ENCODE results near the gene ZNF330.
"Not testable (repeated sequence)": the region's sequence is repeated elsewhere in the genome, so short reads cannot be mapped to it uniquely, and the experiment has no call there.

Gene ZNF330

DNA sequence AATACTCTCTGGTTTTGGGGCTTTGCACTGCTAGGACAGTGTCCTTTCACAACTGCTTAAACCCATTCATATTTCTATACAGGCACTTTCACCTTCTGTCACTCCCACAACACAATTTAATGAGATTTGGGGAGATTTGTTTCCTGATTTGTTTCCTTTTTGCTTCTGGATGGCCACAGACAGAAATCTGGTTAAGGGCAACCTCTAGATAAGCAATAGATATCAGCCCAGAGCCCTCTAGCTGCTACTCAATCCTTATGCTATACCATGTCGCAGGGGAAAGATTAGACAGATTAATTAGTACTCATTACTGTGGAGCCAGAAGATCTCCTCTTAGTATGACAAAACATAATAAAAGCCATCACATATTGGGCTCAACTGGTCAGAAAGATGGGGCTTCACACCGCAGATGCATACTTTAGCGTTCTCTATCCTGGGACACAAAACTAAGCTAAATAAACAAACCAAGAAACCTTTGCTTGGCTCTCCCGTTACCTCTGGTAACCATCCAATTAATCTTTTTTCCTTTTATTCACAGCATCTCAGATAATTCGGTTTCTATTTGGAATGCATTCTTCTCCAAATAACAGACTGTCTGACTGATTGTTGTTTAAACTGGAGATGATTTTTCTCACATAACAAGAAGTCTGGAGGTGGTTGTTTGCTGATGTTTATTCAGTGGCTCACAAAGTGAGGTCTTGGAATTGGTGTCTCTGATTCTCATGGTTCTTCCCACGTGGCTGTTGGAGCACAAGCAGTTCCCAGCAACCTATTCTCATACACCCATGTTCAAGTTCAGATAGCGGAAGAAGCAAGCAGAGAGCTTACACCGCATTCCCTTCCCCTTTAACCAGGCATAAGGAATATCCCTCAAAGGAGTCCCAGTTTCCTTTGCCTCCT, 41.0 kb upstream of the ZNF330 start:
- H3K4me2 ChIP-seq (ENCODE audit: low read length): no peak overlapping the region
- no peak overlapping the region for H2AFZ ChIP-seq (ENCODE audit: low read depth, low read length)
- TF ChIP-seq, protein P1, sequence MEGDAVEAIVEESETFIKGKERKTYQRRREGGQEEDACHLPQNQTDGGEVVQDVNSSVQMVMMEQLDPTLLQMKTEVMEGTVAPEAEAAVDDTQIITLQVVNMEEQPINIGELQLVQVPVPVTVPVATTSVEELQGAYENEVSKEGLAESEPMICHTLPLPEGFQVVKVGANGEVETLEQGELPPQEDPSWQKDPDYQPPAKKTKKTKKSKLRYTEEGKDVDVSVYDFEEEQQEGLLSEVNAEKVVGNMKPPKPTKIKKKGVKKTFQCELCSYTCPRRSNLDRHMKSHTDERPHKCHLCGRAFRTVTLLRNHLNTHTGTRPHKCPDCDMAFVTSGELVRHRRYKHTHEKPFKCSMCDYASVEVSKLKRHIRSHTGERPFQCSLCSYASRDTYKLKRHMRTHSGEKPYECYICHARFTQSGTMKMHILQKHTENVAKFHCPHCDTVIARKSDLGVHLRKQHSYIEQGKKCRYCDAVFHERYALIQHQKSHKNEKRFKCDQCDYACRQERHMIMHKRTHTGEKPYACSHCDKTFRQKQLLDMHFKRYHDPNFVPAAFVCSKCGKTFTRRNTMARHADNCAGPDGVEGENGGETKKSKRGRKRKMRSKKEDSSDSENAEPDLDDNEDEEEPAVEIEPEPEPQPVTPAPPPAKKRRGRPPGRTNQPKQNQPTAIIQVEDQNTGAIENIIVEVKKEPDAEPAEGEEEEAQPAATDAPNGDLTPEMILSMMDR (IDR thresholded peaks at IDR 0.05; ENCODE audit: low read depth, low read length): no peak
- TF ChIP-seq EZH2phosphoT487 (IDR thresholded peaks at IDR 0.05; ENCODE audit: low read depth): no peak
- no peak overlapping the region for H3K4me3 ChIP-seq (ENCODE audit: low read length)
- H3K36me3 ChIP-seq (replicated peaks; ENCODE audit: low read depth, low read length): no peaks in the 10 kb centered on the region
- H3K9me3 ChIP-seq (ENCODE audit: insufficient read depth, low read length): no peaks in the 10 kb centered on the region
- peaks cover 6% of the 10 kb centered on the region; the same call in 1 of the 2 replicates for H3K27me3 ChIP-seq (ENCODE audit: low read depth, low read length)
- H3K9ac ChIP-seq (ENCODE audit: low read length): no peak overlapping the region
- no peak overlapping the region for H3K27ac ChIP-seq (ENCODE audit: low read length)
- no peaks in the 10 kb centered on the region for H4K20me1 ChIP-seq (ENCODE audit: insufficient read depth, low read length)
- no peaks in the 10 kb centered on the region for H3K79me2 ChIP-seq (ENCODE audit: low read length)
- H3K4me1 ChIP-seq (ENCODE audit: low read length): peaks cover 2% of the 10 kb centered on the region

DNA sequence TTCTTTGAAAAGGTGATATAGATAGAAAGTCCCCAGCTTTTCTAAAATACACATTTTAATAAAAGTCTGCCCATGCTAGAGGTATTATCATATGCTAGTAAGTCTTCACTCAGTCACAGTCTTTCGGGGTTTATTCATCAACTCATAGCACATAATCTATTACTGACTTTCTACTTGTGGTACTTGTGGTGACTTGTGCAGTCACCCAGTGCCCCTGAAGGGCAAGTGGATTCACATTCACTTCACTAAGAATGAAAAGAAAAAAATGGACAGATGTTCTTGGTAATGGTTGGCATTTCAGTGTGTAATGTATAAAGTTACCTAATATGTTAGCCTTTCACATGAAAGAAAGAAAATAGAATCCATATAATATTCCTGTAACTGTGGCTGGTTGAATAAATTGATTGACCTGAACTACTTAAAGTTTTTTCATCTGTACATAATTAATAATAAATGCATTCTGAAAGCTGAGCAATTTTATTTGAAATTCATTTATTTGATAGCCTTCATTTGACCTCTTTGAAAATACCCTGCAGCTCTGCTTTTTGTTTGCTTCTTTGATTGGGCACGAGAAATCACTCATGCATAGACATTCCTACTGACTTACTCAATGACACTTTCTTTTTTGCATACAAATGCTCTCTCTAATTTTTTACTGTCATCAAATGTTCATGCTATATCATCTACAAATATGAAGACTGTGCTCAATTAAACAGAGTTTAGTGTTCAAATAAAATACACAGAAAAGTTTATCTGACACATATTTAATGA, 39.5 kb upstream of the ZNF330 start:
- Histone ChIP-seq H3K4me3 (ENCODE audit: low read length) (no peak overlapping the region), H3K9me3 (ENCODE audit: insufficient read depth, low read length) (no peaks in the 10 kb centered on the region), H3K9ac (ENCODE audit: low read length) (no peak overlapping the region), H2AFZ (ENCODE audit: low read depth, low read length) (no peak overlapping the region), H3K4me1 (ENCODE audit: low read length) (no peaks in the 10 kb centered on the region), H3K79me2 (ENCODE audit: low read length) (no peaks in the 10 kb centered on the region), H3K27me3 (ENCODE audit: low read depth, low read length) (peaks cover 6% of the 10 kb centered on the region; the same call in 1 of the 2 replicates), H3K36me3 (replicated peaks; ENCODE audit: low read depth, low read length) (no peaks in the 10 kb centered on the region), H3K27ac (ENCODE audit: low read length) (no peak overlapping the region), H4K20me1 (ENCODE audit: insufficient read depth, low read length) (no peaks in the 10 kb centered on the region), H3K4me2 (ENCODE audit: low read length) (no peak overlapping the region)
- TF ChIP-seq EZH2phosphoT487 (IDR thresholded peaks at IDR 0.05; ENCODE audit: low read depth): no peak
- TF ChIP-seq, protein P1 (IDR thresholded peaks at IDR 0.05; ENCODE audit: low read depth, low read length): no peak

DNA sequence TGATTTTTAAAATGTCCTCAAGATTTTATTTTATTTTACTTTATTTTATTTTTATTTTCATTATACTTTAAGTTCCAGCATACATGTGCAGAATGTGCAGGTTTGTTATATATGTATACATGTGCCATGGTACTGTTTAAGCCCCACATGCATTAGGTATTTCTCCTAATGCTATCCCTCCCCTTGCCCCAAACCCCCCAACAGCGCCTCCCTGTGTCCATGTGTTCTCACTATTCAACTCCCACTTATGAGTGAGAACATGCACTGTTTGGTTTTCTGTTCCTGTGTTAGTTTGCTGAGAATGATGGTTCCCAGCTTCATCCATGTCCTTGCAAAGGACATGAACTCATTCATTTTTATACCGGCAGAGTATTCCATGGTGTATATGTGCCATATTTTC, 37.2 kb upstream of the ZNF330 start:
- H3K4me3 ChIP-seq (ENCODE audit: low read length); H3K79me2 ChIP-seq (ENCODE audit: low read length); H3K27me3 ChIP-seq (ENCODE audit: low read depth, low read length); H3K27ac ChIP-seq (ENCODE audit: low read length); H3K4me1 ChIP-seq (ENCODE audit: low read length); H3K9ac ChIP-seq (ENCODE audit: low read length); H3K4me2 ChIP-seq (ENCODE audit: low read length); H3K9me3 ChIP-seq (ENCODE audit: insufficient read depth, low read length); H4K20me1 ChIP-seq (ENCODE audit: insufficient read depth, low read length); H3K36me3 ChIP-seq (replicated peaks; ENCODE audit: low read depth, low read length); H2AFZ ChIP-seq (ENCODE audit: low read depth, low read length): not testable (repeated sequence)

DNA sequence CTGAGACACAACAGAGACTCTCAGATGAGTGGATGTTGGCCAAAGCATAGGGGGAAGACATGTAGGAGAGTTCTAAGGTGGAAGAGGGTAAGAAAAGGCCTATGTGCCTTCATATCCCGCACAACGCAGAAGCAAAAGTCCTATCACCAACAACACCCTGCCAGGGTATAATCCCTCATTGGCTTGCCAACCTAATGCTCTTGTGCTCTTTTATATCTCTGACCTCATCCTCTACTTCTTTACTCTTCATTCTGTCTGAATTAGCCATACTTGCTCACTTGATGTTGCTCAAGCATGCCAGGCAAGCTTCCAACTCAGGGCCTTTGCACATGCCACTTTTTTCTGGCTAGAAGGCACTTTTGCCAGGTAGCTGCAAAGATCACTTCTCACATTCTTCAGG, 28.1 kb upstream of the ZNF330 start:
- no peak overlapping the region for H2AFZ ChIP-seq (ENCODE audit: low read depth, low read length)
- H3K9me3 ChIP-seq (ENCODE audit: insufficient read depth, low read length): no peaks in the 10 kb centered on the region
- H3K27me3 ChIP-seq (ENCODE audit: low read depth, low read length): no peaks in the 10 kb centered on the region
- no peaks in the 10 kb centered on the region for H4K20me1 ChIP-seq (ENCODE audit: insufficient read depth, low read length)
- H3K79me2 ChIP-seq (ENCODE audit: low read length): no peaks in the 10 kb centered on the region
- H3K9ac ChIP-seq (ENCODE audit: low read length): no peak overlapping the region
- H3K4me2 ChIP-seq (ENCODE audit: low read length): no peak overlapping the region
- no peak for TF ChIP-seq EZH2phosphoT487 (IDR thresholded peaks at IDR 0.05; ENCODE audit: low read depth)
- TF ChIP-seq, protein P1 (IDR thresholded peaks at IDR 0.05; ENCODE audit: low read depth, low read length): no peak
- no peaks in the 10 kb centered on the region for H3K4me1 ChIP-seq (ENCODE audit: low read length)
- H3K4me3 ChIP-seq (ENCODE audit: low read length): no peak overlapping the region
- no peaks in the 10 kb centered on the region for H3K36me3 ChIP-seq (replicated peaks; ENCODE audit: low read depth, low read length)
- no peak overlapping the region for H3K27ac ChIP-seq (ENCODE audit: low read length)
